ENCODE results near the gene PRRT1B. TPM values are rescaled to one million over a fixed set of nuclear protein-coding genes. Genes with fewer than 3 reads are reported as not detected.

The PRRT1B gene
- total and polyA plus RNA-seq, 2 of the 4 experiments (the other 2 are of a cell fraction), result not detected

GRCh38 chr9:131529597-131530545 lies 15.5 kb upstream of the PRRT1B start:
- TF ChIP-seq POLR2A (IDR thresholded peaks at IDR 0.05; ENCODE audit: low read depth, low read length) (no peak), RFX5 (IDR thresholded peaks at IDR 0.05; ENCODE audit: low read depth, low read length) (no peak)
- intact Hi-C loops (cut with micrococcal nuclease), result loop anchor here (2.0 kb wide), 1 partner anchor 217 kb away; no protein-coding TSS in a partner anchor
- BruUV-seq (replicated peaks), result no TSS peak
- H3K27me3 ChIP-seq (ENCODE audit: control insufficient read depth, insufficient read depth, low read length), result no peaks in the 10 kb centered on the region
- ChIA-PET CTCF (interaction anchor here (0.6 kb wide), 1 partner anchor 219 kb away, joined by 3 read pairs; no protein-coding TSS in a partner anchor), POLR2A (ENCODE audit: unreplicated experiment) (no interaction called here)
- peak overlapping the region; percentile 39; the same call in 1 of the 2 replicates for H3K23ac ChIP-seq (ENCODE audit: low read depth, low read length)
- H4K5ac ChIP-seq (ENCODE audit: low read depth, low read length), result no peak overlapping the region
- H2BK5ac ChIP-seq (ENCODE audit: low read depth, low read length, poor library complexity, severe bottlenecking), result no peak overlapping the region
- H3K4me1 ChIP-seq (ENCODE audit: control insufficient read depth, insufficient read depth, low read length), result peaks cover 8% of the 10 kb centered on the region
- H2AK9ac ChIP-seq (replicated peaks; ENCODE audit: low read depth, low read length, poor library complexity), result peak overlapping the region; percentile 38
- no peak overlapping the region for H3K56ac ChIP-seq (ENCODE audit: extremely low read depth, insufficient read depth, low read length)
- H3K18ac ChIP-seq (ENCODE audit: low read depth, low read length), result no peak overlapping the region
- DNase-seq (no peak), ATAC-seq (ENCODE audit: low read depth) (no peak; the same call in 1 of the 2 replicates)
- H3K27ac ChIP-seq (ENCODE audit: insufficient read depth, low read length), result peak overlapping the region; percentile 44; the same call in 1 of the 2 replicates
- peak overlapping the region; percentile 77 for H3K9ac ChIP-seq (ENCODE audit: low read depth, low read length)
- H3K9me3 ChIP-seq (ENCODE audit: control insufficient read depth, insufficient read depth, low read length), result no peaks in the 10 kb centered on the region
- H2AK5ac ChIP-seq (ENCODE audit: low read depth, low read length), result peak overlapping the region; percentile 78; the same call in 1 of the 2 replicates
- peak overlapping the region; percentile 98 for H3K4me2 ChIP-seq (ENCODE audit: low read depth, low read length)
- peak overlapping the region; percentile 89; the same call in 1 of the 2 replicates for H3K14ac ChIP-seq (replicated peaks; ENCODE audit: low read depth, low read length)
- no peak overlapping the region for H4K91ac ChIP-seq (ENCODE audit: insufficient read depth, low read depth, low read length)
- no peak overlapping the region for H2BK120ac ChIP-seq (ENCODE audit: low read depth, low read length)
- H3K79me1 ChIP-seq (ENCODE audit: low read depth in 1 of 2, low read length in 2 of 2), result peaks cover 12 to 20% of the 10 kb centered on the region in 2 experiments
- no peaks in the 10 kb centered on the region for H3K9me1 ChIP-seq (ENCODE audit: insufficient read depth, low read length)
- no peak overlapping the region for H2BK20ac ChIP-seq (ENCODE audit: low read depth, low read length)
- H2AFZ ChIP-seq (replicated peaks; ENCODE audit: low read length, poor library complexity), result peak overlapping the region; percentile 99
- in situ Hi-C loops (cut with MboI; ENCODE audit: low sequenced_read_pairs), result no loop called here
- peak overlapping the region; percentile 95 for H3K4me3 ChIP-seq (ENCODE audit: insufficient read depth, low read depth, low read length)
- peak overlapping the region; percentile 49 for H3K4ac ChIP-seq (ENCODE audit: low read depth, low read length)
- H3K36me3 ChIP-seq (ENCODE audit: control insufficient read depth, insufficient read depth, low read length), result peaks cover 34% of the 10 kb centered on the region
- dilution Hi-C loops (cut with HindIII; ENCODE audit: low sequenced_read_pairs, unreplicated experiment), result no loop called here
- H2BK15ac ChIP-seq (ENCODE audit: low read depth, low read length), result no peak overlapping the region
- H4K20me1 ChIP-seq (ENCODE audit: insufficient read depth, low read length), result peaks cover 2% of the 10 kb centered on the region; the same call in 1 of the 2 replicates
- WGBS, 2 experiments (ENCODE audit: extremely low coverage in 2 of 2, insufficient read length in 1 of 2), result 48% methylated on average over 13 of the region's 24 CpGs; no CpG with 5 or more reads in 1 of the 2 experiments
- peak overlapping the region; percentile 22 to 42; a peak in 2 of 4 replicates for H4K8ac ChIP-seq (ENCODE audit: low read depth in 2 of 2, low read length in 2 of 2)

Measured in IMR-90 (cell line).